DND-41 (cell line): ENCODE data around the gene KRTAP4-11.

Source experiments
- ATAC-seq: fragments of 200-7000 bp; cut with Tn5 transposase; 3 replicates; pipeline ENCODE4 v1.9.1; 2021; ENCODE audit warnings: low read depth; ENCODE audit not compliant: insufficient read depth
- DNase-seq: peaks from one replicate; pipeline ENCODE4 v3.0.0-alpha.2; 2020
- H2AFZ ChIP-seq: 2 replicates; pipeline ENCODE4 v1.6.0; 2012; ENCODE audit warnings: low read depth, low read length
- H3K27ac ChIP-seq: 2 replicates; pipeline ENCODE4 v1.5.1; 2012; ENCODE audit warnings: low read length, inconsistent platforms
- H3K27me3 ChIP-seq: fragments of 200-600 bp; sonication (generic); 2 replicates; pipeline ENCODE4 v1.6.0; 2012; ENCODE audit warnings: low read length, mild to moderate bottlenecking, inconsistent platforms; ENCODE audit not compliant: insufficient read depth, poor library complexity
- H3K36me3 ChIP-seq: 2 replicates; pipeline ENCODE4 v1.5.1; 2012; ENCODE audit warnings: low read length, inconsistent platforms; ENCODE audit not compliant: insufficient read depth
- H3K4me1 ChIP-seq: 2 replicates; pipeline ENCODE4 v1.5.1; 2012; ENCODE audit warnings: mild to moderate bottlenecking, low read length; ENCODE audit not compliant: insufficient read depth
- H3K4me2 ChIP-seq: 2 replicates; pipeline ENCODE4 v1.6.0; 2012; ENCODE audit warnings: mild to moderate bottlenecking, moderate library complexity, low read length, inconsistent platforms; ENCODE audit not compliant: insufficient read depth
- H3K4me3 ChIP-seq, 2 experiments: fragments of 200-600 bp in 1 of 2; shearing (Covaris generic) in 1 of 2; 2 replicates each; pipeline ENCODE4 v1.5.1; 2012 to 2016; ENCODE audit warnings: inconsistent platforms in 2 of 2, low read length in 2 of 2, mild to moderate bottlenecking in 2 of 2, low read depth in 1 of 2, moderate library complexity in 1 of 2
- H3K79me2 ChIP-seq: 2 replicates; pipeline ENCODE4 v1.6.0; 2012; ENCODE audit warnings: low read length, inconsistent platforms; ENCODE audit not compliant: insufficient read depth
- H3K9ac ChIP-seq: 2 replicates; pipeline ENCODE4 v1.6.0; 2012; ENCODE audit warnings: low read depth, mild to moderate bottlenecking, inconsistent platforms, low read length, moderate library complexity
- H3K9me3 ChIP-seq: 2 replicates; pipeline ENCODE4 v1.5.1; 2012; ENCODE audit warnings: low read length, moderate library complexity, mild to moderate bottlenecking, inconsistent platforms; ENCODE audit not compliant: insufficient read depth, severe bottlenecking
- H4K20me1 ChIP-seq: 2 replicates; pipeline ENCODE4 v1.6.0; 2012; ENCODE audit warnings: low read length; ENCODE audit not compliant: insufficient read depth
- EZH2 ChIP-seq: IDR thresholded peaks from 3 replicates; pipeline ENCODE4 v1.6.1; 2012; ENCODE audit warnings: borderline replicate concordance, low read depth, mild to moderate bottlenecking, moderate library complexity, low read length, inconsistent platforms; ENCODE audit not compliant: severe bottlenecking
- TF ChIP-seq, protein P1 (sequence below): IDR thresholded peaks from 2 replicates; pipeline ENCODE4 v1.5.1; 2012; ENCODE audit warnings: borderline replicate concordance, low read length, moderate library complexity, mild to moderate bottlenecking; ENCODE audit not compliant: poor library complexity, severe bottlenecking; ENCODE audit errors: extremely low read depth

KRTAP4-11 gene

GRCh38 chr17:41147531-41148204 is 29.5 kb upstream of the KRTAP4-11 start:
- H3K4me3 ChIP-seq = no peak overlapping the region
- no peak for ATAC-seq
- TF ChIP-seq, protein P1, sequence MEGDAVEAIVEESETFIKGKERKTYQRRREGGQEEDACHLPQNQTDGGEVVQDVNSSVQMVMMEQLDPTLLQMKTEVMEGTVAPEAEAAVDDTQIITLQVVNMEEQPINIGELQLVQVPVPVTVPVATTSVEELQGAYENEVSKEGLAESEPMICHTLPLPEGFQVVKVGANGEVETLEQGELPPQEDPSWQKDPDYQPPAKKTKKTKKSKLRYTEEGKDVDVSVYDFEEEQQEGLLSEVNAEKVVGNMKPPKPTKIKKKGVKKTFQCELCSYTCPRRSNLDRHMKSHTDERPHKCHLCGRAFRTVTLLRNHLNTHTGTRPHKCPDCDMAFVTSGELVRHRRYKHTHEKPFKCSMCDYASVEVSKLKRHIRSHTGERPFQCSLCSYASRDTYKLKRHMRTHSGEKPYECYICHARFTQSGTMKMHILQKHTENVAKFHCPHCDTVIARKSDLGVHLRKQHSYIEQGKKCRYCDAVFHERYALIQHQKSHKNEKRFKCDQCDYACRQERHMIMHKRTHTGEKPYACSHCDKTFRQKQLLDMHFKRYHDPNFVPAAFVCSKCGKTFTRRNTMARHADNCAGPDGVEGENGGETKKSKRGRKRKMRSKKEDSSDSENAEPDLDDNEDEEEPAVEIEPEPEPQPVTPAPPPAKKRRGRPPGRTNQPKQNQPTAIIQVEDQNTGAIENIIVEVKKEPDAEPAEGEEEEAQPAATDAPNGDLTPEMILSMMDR = no peak
- TF ChIP-seq EZH2 = no peak
- H3K4me2 ChIP-seq = no peak overlapping the region
- H3K79me2 ChIP-seq = no peaks in the 10 kb centered on the region
- H2AFZ ChIP-seq = no peak overlapping the region
- H3K27ac ChIP-seq = no peak overlapping the region
- no peaks in the 10 kb centered on the region for H3K4me1 ChIP-seq
- H3K27me3 ChIP-seq = peaks cover 2% of the 10 kb centered on the region
- no peak for DNase-seq
- H3K9ac ChIP-seq = no peak overlapping the region
- peaks cover 6% of the 10 kb centered on the region for H3K9me3 ChIP-seq
- no peaks in the 10 kb centered on the region for H4K20me1 ChIP-seq
- no peaks in the 10 kb centered on the region for H3K36me3 ChIP-seq

DNA sequence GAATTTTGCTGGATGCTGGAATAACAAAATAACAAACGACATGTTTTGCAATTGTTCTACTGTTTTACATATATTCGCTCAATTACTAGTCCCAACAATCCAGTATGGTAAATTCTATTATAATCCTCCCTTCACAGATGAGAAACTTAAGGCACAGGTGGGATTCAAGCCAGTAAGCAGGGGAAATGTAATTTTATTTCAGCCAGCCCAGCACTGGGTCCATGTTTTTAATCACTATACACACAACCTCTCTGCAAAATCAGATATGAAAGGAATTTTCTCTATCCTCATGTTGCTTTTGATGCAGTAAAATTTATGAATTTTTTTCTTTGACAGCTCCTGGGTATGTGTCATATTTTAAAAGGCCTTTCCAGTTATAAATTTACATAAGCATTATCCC is 27.1 kb upstream of the KRTAP4-11 start:
- DNase-seq = no peak
- Histone ChIP-seq H3K9me3 (peaks cover 13% of the 10 kb centered on the region), H3K27ac (no peak overlapping the region), H3K9ac (no peak overlapping the region), H4K20me1 (no peaks in the 10 kb centered on the region), H3K27me3 (no peaks in the 10 kb centered on the region), H2AFZ (no peak overlapping the region), H3K4me1 (no peaks in the 10 kb centered on the region), H3K79me2 (no peaks in the 10 kb centered on the region), H3K4me2 (no peak overlapping the region), H3K36me3 (no peaks in the 10 kb centered on the region), H3K4me3 (no peak overlapping the region)
- ATAC-seq = no peak
- TF ChIP-seq, protein P1 = no peak
- no peak for TF ChIP-seq EZH2

DNA sequence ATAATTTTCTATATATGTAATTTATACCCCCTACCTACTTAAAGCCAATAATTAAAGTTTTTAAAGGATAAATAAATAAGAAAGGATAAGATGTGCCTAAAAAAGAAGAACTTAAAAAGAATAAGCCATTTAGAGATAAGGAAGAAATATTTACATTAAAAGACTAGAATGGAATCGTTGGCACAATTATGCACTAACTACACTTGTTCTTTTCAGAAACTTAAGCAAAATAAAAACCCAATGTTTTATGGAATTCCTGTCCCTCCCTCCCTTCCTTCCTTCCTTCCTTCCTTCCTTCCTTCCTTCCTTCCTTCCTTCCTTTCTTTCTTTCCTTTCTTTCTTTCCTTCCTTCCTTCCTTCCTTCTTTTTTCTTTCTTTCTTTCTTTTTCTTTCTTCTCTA is 26.7 kb upstream of the KRTAP4-11 start:
- no peak overlapping the region for H3K9ac ChIP-seq
- no peak overlapping the region for H3K27ac ChIP-seq
- H3K36me3 ChIP-seq = no peaks in the 10 kb centered on the region
- no peaks in the 10 kb centered on the region for H4K20me1 ChIP-seq
- H3K9me3 ChIP-seq = peaks cover 15% of the 10 kb centered on the region
- H2AFZ ChIP-seq = no peak overlapping the region
- no peaks in the 10 kb centered on the region for H3K79me2 ChIP-seq
- no peak for DNase-seq
- TF ChIP-seq EZH2 = no peak
- TF ChIP-seq, protein P1 = no peak
- H3K4me1 ChIP-seq = no peaks in the 10 kb centered on the region
- H3K4me2 ChIP-seq = no peak overlapping the region
- no peaks in the 10 kb centered on the region for H3K27me3 ChIP-seq
- H3K4me3 ChIP-seq = no peak overlapping the region
- no peak for ATAC-seq
